Duodenal mucosa (tissue), 2 donors: ENCODE measurements around the gene VILL.
A peak's percentile ranks its signal among the peaks of the same experiment; 100 is the strongest.

Experiments used
- H3K27ac ChIP-seq: one replicate; pipeline ENCODE4 v1.7.0; 2013; ENCODE audit warnings: low read depth, low read length
- H3K27me3 ChIP-seq, 2 donors: one replicate each; pipeline ENCODE4 v1.7.0; 2013; ENCODE audit warnings: low read length in 2 of 2, control low read depth in 1 of 2; ENCODE audit not compliant: insufficient read depth in 2 of 2, control insufficient read depth in 1 of 2
- H3K36me3 ChIP-seq, 2 donors: one replicate each; pipeline ENCODE4 v1.7.0; 2013; ENCODE audit warnings: low read length in 2 of 2, control low read depth in 1 of 2; ENCODE audit not compliant: insufficient read depth in 2 of 2, control insufficient read depth in 1 of 2
- H3K4me1 ChIP-seq, 2 donors: one replicate each; pipeline ENCODE4 v1.7.0; 2013; ENCODE audit warnings: low read length in 2 of 2, control low read depth in 1 of 2; ENCODE audit not compliant: insufficient read depth in 2 of 2, control insufficient read depth in 1 of 2
- H3K4me3 ChIP-seq, 2 donors: one replicate each; pipeline ENCODE4 v1.7.0; 2013; ENCODE audit warnings: low read length in 2 of 2, low read depth in 1 of 2
- H3K9ac ChIP-seq, 2 donors: one replicate each; pipeline ENCODE4 v1.7.0; 2013; ENCODE audit warnings: low read length in 2 of 2, low read depth in 1 of 2
- H3K9me3 ChIP-seq, 2 donors: one replicate each; pipeline ENCODE4 v1.7.0; 2013; ENCODE audit warnings: low read length in 2 of 2, control low read depth in 1 of 2; ENCODE audit not compliant: control insufficient read depth in 1 of 2

VILL gene

DNA sequence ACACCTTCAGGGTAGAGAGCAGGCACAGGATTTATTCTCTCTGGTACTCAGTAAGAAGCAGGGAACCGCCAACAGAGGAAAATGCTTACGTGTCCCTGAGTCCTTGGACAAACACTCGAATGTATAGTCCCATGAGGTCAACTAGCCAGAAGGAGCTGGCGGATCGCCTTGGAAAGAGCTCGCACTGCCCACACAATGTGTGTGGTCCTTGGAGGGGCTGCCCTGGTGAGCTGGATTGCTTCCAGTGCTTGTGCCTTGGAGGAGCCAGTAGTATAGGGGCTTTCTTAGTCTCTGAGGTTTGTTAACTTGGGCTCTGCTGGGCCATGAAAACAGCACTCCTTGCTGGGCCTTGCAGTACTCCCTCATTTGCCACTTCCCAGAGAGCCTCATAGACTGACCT lies 40.7 kb upstream of the VILL start:
- H3K9ac ChIP-seq: no peak overlapping the region
- no peaks in the 10 kb centered on the region for H3K9me3 ChIP-seq
- no peaks in the 10 kb centered on the region for H3K27me3 ChIP-seq
- H3K36me3 ChIP-seq: peaks cover 0 to 2% of the 10 kb centered on the region in 2 donors
- no peak overlapping the region for H3K4me3 ChIP-seq
- peaks cover 23 to 28% of the 10 kb centered on the region in 2 donors for H3K4me1 ChIP-seq
- H3K27ac ChIP-seq: no peak overlapping the region

DNA sequence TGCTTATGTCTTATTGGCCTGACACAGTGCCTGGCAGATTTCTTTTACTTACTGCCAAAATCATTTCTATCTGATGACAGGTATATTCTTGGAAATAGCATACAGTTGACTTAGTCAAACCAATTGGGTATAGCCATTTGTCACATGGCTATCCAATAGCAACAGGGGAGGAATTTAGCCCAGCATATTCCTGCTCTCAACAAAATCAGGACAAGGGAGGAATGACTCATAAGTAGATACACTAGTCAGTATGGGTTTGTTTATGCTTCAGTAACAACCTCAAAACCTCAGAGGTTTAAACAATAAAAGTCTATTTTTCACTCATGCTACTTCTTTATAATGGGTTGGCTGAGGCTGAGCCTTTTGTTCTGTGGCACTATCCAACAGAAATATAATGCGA lies 38.0 kb upstream of the VILL start:
- H3K4me3 ChIP-seq: no peak overlapping the region
- H3K27ac ChIP-seq: no peak overlapping the region
- H3K4me1 ChIP-seq: peaks cover 13 to 20% of the 10 kb centered on the region in 2 donors

DNA sequence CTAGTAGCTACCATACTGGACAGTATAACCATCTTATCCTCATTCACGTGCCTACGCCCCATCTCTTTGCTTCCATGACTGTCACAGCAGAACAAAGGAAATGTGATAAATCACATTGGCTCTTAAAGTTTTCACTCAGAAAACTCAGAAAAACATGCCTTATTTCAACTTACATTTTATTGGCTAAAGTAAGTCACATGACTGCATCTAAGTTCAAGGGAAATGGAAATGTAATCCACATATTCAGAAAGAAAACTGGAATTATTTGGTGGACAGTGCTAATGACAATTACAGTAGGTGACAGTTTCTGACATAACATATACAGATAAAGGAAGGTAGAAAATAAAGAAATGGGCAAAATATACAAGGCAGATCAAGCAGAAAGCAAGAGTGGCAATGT lies 37.4 kb upstream of the VILL start:
- peaks cover 14 to 21% of the 10 kb centered on the region in 2 donors for H3K4me1 ChIP-seq
- H3K27ac ChIP-seq: no peak overlapping the region

More for the DNA sequence above, 38.0 kb upstream of the VILL start:
- no peak overlapping the region for H3K9ac ChIP-seq
- H3K27me3 ChIP-seq: no peaks in the 10 kb centered on the region
- peaks cover 0 to 2% of the 10 kb centered on the region in 2 donors for H3K36me3 ChIP-seq
- no peaks in the 10 kb centered on the region for H3K9me3 ChIP-seq

DNA sequence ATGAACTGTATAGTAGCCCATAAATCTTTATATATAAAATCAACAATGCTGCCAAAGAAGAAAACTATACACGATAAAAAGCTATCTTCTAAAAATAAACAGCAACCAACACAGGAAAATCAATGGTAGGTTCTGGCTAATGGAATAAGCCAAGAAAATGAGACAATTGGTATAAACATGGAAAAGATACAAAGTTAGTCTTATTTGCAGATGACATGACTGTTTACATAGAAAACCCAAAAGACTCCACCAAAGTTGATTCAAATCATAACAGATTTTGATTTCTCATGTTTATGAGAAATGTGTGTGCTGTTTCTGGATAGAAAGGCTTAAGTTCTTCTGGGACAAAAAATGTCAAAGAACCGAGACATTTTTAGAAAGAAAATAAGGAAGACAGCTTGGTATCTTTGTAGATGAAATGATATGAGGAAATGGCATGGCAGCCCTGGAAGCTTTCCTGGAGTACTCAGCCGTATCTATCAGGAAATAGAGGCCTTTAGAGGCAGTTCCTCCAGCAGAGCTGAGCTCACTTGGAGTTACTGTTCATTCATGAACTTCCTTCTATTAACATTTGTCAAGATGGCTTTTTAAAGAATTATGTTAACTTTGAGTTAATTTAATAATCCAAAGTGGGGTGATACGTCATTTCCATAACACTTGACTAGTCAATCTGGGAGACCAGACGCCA lies 36.7 kb upstream of the VILL start:
- Histone ChIP-seq H3K4me3 (no peak overlapping the region), H3K4me1 (peaks cover 14 to 21% of the 10 kb centered on the region in 2 donors), H3K27me3 (no peaks in the 10 kb centered on the region), H3K36me3 (peaks cover 0 to 2% of the 10 kb centered on the region in 2 donors), H3K9ac (no peak overlapping the region), H3K27ac (no peak overlapping the region), H3K9me3 (no peaks in the 10 kb centered on the region)

More for the DNA sequence above, 37.4 kb upstream of the VILL start:
- Histone ChIP-seq H3K9me3 (no peaks in the 10 kb centered on the region), H3K9ac (no peak overlapping the region), H3K36me3 (peaks cover 0 to 2% of the 10 kb centered on the region in 2 donors), H3K4me3 (no peak overlapping the region), H3K27me3 (no peaks in the 10 kb centered on the region)

DNA sequence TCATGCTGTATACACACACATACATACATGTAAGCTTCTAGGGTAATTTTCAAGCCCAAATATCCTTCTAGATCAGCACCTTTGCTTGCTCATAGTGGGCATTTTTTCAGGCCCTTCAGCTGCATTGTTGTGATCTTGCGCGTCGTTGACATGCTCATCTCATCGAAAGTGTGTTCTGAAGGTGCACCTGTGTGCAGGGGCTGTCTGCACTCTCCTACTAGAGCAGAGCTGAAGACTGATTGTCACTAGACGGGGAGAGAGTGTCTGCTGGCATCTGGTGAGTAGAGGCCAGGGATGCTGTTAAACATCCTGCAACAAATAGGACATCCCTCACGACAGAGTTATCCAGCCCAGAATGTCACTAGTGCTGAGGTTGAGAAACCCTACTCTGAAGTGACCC lies 35.7 kb upstream of the VILL start:
- Histone ChIP-seq H3K9me3 (no peaks in the 10 kb centered on the region), H3K27me3 (no peaks in the 10 kb centered on the region), H3K4me1 (peaks cover 14 to 21% of the 10 kb centered on the region in 2 donors), H3K4me3 (no peak overlapping the region), H3K36me3 (peaks cover 0 to 1% of the 10 kb centered on the region in 2 donors), H3K9ac (no peak overlapping the region), H3K27ac (no peak overlapping the region)

DNA sequence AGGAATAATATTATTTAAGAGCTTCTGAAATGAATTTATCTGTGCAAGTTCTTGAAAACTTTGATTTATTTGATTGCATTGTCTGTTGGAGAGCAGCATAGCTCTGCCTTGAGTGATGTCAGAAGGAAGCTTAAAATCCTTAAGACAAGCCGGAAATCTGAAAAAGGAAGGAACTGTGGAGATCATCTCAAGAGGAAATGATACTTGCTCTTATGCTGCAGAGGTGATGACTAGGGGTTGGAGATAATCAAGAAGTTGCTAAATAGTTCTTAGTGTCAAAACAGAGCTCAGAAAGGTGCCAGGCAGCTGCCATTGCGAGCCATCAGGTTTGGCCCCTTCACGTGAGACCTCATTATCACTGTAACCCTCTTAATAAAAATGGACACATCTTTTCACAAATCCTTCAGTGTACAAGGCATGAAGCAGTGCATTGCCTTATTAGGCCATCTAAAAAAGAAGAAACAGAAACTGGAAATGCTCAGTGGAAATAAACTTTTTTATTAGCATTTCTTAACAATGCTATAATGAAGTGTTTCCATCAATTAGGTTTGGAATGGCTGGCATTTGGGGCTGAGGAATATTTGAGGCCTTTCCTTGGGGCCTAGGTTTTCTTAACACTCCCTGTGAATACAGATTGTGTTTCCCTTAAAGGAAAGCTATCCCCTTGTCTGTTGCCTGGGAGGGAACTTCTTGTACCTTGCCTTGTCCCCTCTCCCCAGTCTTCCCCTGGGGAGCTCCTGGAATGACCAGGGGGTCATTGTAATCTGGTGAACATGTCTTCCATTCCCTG lies 34.5 kb upstream of the VILL start:
- no peak overlapping the region for H3K4me3 ChIP-seq
- H3K27ac ChIP-seq: no peak overlapping the region
- H3K9me3 ChIP-seq: no peaks in the 10 kb centered on the region
- H3K4me1 ChIP-seq: peaks cover 14 to 22% of the 10 kb centered on the region in 2 donors
- H3K9ac ChIP-seq: no peak overlapping the region
- no peaks in the 10 kb centered on the region for H3K27me3 ChIP-seq
- no peaks in the 10 kb centered on the region for H3K36me3 ChIP-seq

DNA sequence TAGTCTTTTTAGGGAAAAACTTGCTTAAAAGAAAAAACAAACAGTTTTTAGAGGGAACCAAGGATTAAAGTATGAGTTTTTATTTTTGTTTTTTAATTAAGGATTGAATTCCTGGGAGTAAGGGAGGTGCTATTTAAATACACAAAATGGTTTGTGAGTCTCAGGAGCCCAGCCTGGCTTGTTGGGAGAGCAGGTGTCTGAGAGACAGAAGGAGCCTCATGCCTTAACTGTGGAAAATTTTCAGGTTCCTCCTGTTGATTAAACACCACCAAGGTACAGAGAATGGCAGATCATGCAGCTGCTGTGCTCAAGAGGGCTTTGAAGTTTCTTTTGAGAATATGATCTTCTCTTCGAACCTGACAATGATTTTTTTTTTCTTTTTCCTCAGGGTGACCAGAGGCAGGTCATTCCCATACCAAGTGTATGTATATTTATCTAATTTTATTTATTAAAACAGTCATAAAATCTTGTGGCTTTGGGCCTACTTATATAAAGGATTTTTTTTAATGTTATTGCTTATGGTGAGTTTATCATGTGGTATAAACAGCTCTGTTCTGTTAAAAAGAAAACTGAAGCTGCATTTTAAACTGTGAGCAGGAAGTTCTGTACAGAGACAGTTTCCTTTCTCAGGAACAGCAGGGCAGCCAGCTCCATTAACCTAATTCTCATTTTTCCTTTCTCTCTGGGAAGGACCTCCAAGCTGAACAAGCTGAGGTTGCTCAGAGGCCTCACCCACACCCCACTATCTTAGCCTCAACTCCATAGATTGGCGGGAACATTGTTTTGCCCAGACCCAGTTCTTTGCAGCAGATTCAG lies 33.7 kb upstream of the VILL start:
- Histone ChIP-seq H3K4me1 (peaks cover 21 to 30% of the 10 kb centered on the region in 2 donors), H3K36me3 (no peaks in the 10 kb centered on the region), H3K9me3 (no peaks in the 10 kb centered on the region), H3K4me3 (no peak overlapping the region), H3K9ac (no peak overlapping the region), H3K27ac (peak overlapping the region; percentile 11), H3K27me3 (no peaks in the 10 kb centered on the region)

DNA sequence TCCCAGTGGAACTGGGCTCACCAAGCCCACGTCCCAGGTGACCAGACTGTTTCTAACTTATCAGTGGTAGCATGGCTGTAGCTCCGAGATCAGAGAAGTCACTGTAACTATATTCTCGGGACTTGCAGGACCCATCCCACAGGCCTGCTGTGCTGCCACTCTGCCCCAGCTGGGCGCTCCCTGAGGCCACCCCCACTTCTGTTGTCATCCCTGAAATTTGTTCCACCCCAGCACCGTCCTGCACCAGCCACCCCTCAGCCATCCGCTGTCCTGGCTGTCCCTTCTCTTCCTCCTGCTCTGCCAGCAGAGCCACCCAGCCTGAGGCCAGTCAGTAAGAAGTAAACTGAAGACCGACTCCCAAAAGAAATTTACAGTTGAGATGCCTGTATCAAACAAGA lies 33.0 kb upstream of the VILL start:
- no peak overlapping the region for H3K4me3 ChIP-seq
- no peaks in the 10 kb centered on the region for H3K27me3 ChIP-seq
- H3K27ac ChIP-seq: peak overlapping the region; percentile 11
- H3K4me1 ChIP-seq: peaks cover 25 to 35% of the 10 kb centered on the region in 2 donors
- no peaks in the 10 kb centered on the region for H3K36me3 ChIP-seq
- no peak overlapping the region for H3K9ac ChIP-seq
- no peaks in the 10 kb centered on the region for H3K9me3 ChIP-seq

DNA sequence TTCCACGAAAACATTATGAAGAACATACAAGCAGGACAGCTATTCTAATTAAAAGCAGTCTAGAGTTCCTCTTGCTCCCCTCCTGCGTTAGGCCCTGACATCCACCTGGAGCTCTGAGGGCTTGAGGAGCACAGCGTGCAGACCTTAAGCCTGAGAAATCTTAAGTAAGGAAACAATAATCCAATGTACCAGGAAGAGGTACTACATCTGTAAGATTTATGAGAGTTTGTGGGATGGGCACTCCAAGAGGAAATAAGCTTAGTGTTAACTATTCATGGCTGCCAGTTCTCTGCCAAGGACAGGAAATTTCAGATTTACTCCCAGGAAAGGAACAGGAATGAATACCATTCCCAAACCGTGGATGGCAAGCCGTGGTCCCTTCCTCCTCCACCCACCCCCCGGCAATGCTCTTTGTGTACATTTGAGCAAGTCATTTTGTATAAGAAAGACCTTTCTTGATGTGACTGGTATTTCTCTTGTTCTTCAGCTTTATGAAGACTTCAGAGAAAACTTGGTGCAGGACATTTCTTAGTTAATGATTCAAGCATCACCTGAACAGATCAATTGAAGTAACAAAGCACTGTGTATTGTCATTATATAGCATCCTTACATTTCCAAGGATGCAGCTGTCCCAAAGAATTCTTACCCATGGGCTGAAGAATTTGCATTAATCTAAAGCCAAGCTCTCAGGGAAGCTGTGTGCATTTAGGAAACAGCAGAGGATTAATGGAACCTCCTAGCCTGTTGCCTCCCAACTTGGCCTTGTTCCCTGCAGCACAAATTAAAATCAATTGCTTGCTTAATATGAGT lies 28.8 kb upstream of the VILL start:
- Histone ChIP-seq H3K9me3 (no peaks in the 10 kb centered on the region), H3K27me3 (no peaks in the 10 kb centered on the region), H3K4me3 (no peak overlapping the region), H3K9ac (peak overlapping the region in 1 of 2 donors; percentile 10), H3K27ac (no peak overlapping the region), H3K4me1 (peaks cover 31 to 53% of the 10 kb centered on the region in 2 donors), H3K36me3 (no peaks in the 10 kb centered on the region)
